GM12878 (cell line): ENCODE measurements around the gene TP53I3.

Experiments
- CTCF ChIP-seq, 3 experiments: IDR thresholded peaks in 2 of 3; conservative IDR thresholded peaks in 1 of 3; 2 replicates each; pipeline ENCODE4 v1.5.1; 2011; ENCODE audit warnings: low read depth in 3 of 3, low read length in 3 of 3, mild to moderate bottlenecking in 3 of 3, control low read depth in 2 of 3, moderate library complexity in 2 of 3, inconsistent platforms in 1 of 3, mixed read lengths in 1 of 3; ENCODE audit not compliant: control insufficient read depth in 2 of 3, insufficient read depth in 1 of 3; ENCODE audit errors: extremely low read depth in 1 of 3
- EED ChIP-seq: sonication (generic); IDR thresholded peaks from 2 replicates; pipeline ENCODE4 v1.6.1; 2016; ENCODE audit warnings: antibody characterized with exemption, low read depth
- EGR1 ChIP-seq, 2 experiments: IDR thresholded peaks; 1 replicate in 1 of 2; 2 replicates in 1 of 2; pipeline ENCODE4 v1.6.1; 2011 to 2012; ENCODE audit warnings: low read depth in 2 of 2, low read length in 2 of 2, borderline replicate concordance in 1 of 2, mild to moderate bottlenecking in 1 of 2, moderate library complexity in 1 of 2
- POLR2AphosphoS5 ChIP-seq: IDR thresholded peaks from 2 replicates; pipeline ENCODE4 v1.6.1; 2011; ENCODE audit warnings: mild to moderate bottlenecking, low read length, inconsistent platforms
- REST ChIP-seq: IDR thresholded peaks from 2 replicates; pipeline ENCODE4 v1.6.1; 2012; ENCODE audit warnings: mild to moderate bottlenecking, low read depth, low read length
- TCF7 ChIP-seq: IDR thresholded peaks from 2 replicates; pipeline ENCODE4 v1.6.1; 2014; ENCODE audit warnings: antibody characterized with exemption, borderline replicate concordance
- ZNF274 ChIP-seq: IDR thresholded peaks from one replicate; pipeline ENCODE4 v1.8.0; 2011; ENCODE audit not compliant: insufficient read length, insufficient read depth
- TF ChIP-seq, protein P1 (sequence below): IDR thresholded peaks from 2 replicates; pipeline ENCODE4 v1.6.1; 2011; ENCODE audit warnings: low read depth, low read length, improper control_type of control experiment, borderline replicate concordance

DNA sequence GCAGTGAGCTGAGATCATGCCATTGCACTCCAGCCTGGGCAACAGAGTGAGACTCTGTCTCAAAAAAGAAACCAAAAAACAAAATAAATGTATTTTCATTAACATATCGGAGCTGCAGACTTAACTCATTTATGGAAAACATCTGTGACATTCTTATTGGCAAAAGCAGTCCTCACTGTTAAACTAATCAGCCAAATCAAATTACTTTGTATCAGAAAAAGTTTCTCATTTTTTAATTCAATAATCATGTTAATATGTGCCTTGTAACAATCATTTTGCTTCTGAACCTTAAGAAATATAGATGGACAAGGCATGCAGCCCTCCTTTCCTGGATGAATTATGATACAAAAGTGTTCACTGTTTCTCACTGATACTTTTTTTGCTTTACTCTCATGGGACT, 18.0 kb upstream of the TP53I3 start:
- no peak for TF ChIP-seq ZNF274
- no peak for TF ChIP-seq REST
- TF ChIP-seq, protein P1, sequence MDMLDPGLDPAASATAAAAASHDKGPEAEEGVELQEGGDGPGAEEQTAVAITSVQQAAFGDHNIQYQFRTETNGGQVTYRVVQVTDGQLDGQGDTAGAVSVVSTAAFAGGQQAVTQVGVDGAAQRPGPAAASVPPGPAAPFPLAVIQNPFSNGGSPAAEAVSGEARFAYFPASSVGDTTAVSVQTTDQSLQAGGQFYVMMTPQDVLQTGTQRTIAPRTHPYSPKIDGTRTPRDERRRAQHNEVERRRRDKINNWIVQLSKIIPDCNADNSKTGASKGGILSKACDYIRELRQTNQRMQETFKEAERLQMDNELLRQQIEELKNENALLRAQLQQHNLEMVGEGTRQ = no peak
- TF ChIP-seq POLR2AphosphoS5 = no peak
- no peak for TF ChIP-seq TCF7
- no peak for TF ChIP-seq EED
- TF ChIP-seq CTCF (IDR thresholded peaks at IDR 0.05 in 2 of 3, conservative IDR thresholded peaks at IDR 0.05 in 1 of 3; ENCODE audit: control insufficient read depth in 2 of 3, extremely low read depth in 1 of 3, insufficient read depth in 1 of 3, low read depth in 3 of 3, low read length in 3 of 3) = no peak
- no peak for TF ChIP-seq EGR1 (IDR thresholded peaks at IDR 0.05; ENCODE audit: borderline replicate concordance in 1 of 2, low read depth in 2 of 2, low read length in 2 of 2)
